Liver (tissue), 3 donors: Measurements from ENCODE around the gene DCN.

Source experiments
- CTCF ChIP-seq: fragments of 150-350 bp; IDR thresholded peaks from 2 replicates; pipeline ENCODE4 v1.5.1; 2017; ENCODE audit warnings: improper control_type of control experiment, low read depth, low read length; ENCODE audit not compliant: missing input control
- GABPA ChIP-seq, 2 donors: IDR thresholded peaks in 1 of 2; conservative IDR thresholded peaks in 1 of 2; 2 replicates each; pipeline ENCODE4 v1.6.1; 2016; ENCODE audit warnings: antibody characterized with exemption in 2 of 2, mild to moderate bottlenecking in 1 of 2, moderate library complexity in 1 of 2
- MAX ChIP-seq: IDR thresholded peaks from 2 replicates; pipeline ENCODE4 v1.6.1; 2016; ENCODE audit warnings: antibody characterized with exemption
- RAD21 ChIP-seq, 2 donors: IDR thresholded peaks; 2 replicates each; pipeline ENCODE4 v1.6.1; 2016; ENCODE audit warnings: antibody characterized with exemption in 2 of 2, mild to moderate bottlenecking in 2 of 2
- TAF1 ChIP-seq: conservative IDR thresholded peaks from 2 replicates; pipeline ENCODE4 v1.6.1; 2016; ENCODE audit warnings: antibody characterized with exemption, mild to moderate bottlenecking
- YY1 ChIP-seq: IDR thresholded peaks from 2 replicates; pipeline ENCODE4 v1.6.1; 2016; ENCODE audit warnings: antibody characterized with exemption, mild to moderate bottlenecking
- ZBTB33 ChIP-seq: IDR thresholded peaks from 2 replicates; pipeline ENCODE4 v1.6.1; 2016; ENCODE audit warnings: antibody characterized with exemption
- donor health status: healthy.
- donor health status: healthy.

GRCh38 chr12:91196436-91196835 is 13.8 kb upstream of the DCN start:
- TF ChIP-seq CTCF (no peak), GABPA (IDR thresholded peaks at IDR 0.05 in 1 of 2, conservative IDR thresholded peaks at IDR 0.05 in 1 of 2) (no peak), MAX (no peak), ZBTB33 (no peak), YY1 (no peak), RAD21 (IDR thresholded peaks at IDR 0.05) (no peak), TAF1 (no peak)
